GM12878 (cell line): Measurements from ENCODE around the gene SF3B2. TPM values are rescaled to one million over a fixed set of nuclear protein-coding genes. Genes with fewer than 3 reads are reported as not detected.

Experiments used
- ATAC-seq: fragments of 200-7000 bp; cut with Tn5 transposase; 3 replicates; pipeline ENCODE4 v1.9.1; 2020; ENCODE audit warnings: mild to moderate bottlenecking, moderate library complexity
- BruUV-seq: library from RNA; stranded (reverse); fragments of 400-500 nt; replicated peaks from 2 replicates; lab custom pipeline; 2021; lab: Mats Ljungman, UMichigan
- CTCF ChIA-PET: fragments of 300-600 bp; sonication (Branson Sonifier 250); formaldehyde crosslinking; extraction: SDS; loops from one replicate; lab custom pipeline; 2021; ENCODE audit warnings: inconsistent platforms; lab: Yijun Ruan, JAX
- POLR2A ChIA-PET: fragments of 350-600 bp; formaldehyde crosslinking; extraction: SDS; loops from one replicate; lab custom pipeline; 2021; ENCODE audit warnings: inconsistent platforms; lab: Charles Lee
- RAD21 ChIA-PET: fragments of 300-600 bp; sonication (Branson Sonifier 250); formaldehyde crosslinking; loops from one replicate; lab custom pipeline; 2023; ENCODE audit warnings: antibody characterized with exemption; ENCODE audit not compliant: unreplicated experiment; lab: Charles Lee
- SMC1A ChIA-PET: fragments of 300-600 bp; sonication (Branson Sonifier 250); formaldehyde crosslinking; loops from one replicate; lab custom pipeline; 2023; ENCODE audit not compliant: unreplicated experiment, uncharacterized antibody; lab: Charles Lee
- DNase-seq: peaks from one replicate; pipeline ENCODE4 v3.0.0-alpha.2; 2011; ENCODE audit warnings: low read depth, low spot score
- FAIRE-seq: peaks from 3 replicates; lab custom pipeline; 2011; peaks lifted over from hg19 to GRCh38; lab: Jason Lieb, UNC
- H2AFZ ChIP-seq: 2 replicates; pipeline ENCODE4 v1.6.0; 2011; ENCODE audit warnings: low read depth, low read length, control low read depth; ENCODE audit not compliant: control insufficient read depth
- H3K27ac ChIP-seq: 2 replicates; pipeline ENCODE4 v1.5.1; 2011; ENCODE audit warnings: control low read depth; ENCODE audit not compliant: control insufficient read depth, insufficient read depth
- H3K27me3 ChIP-seq, 2 experiments: replicated peaks in 1 of 2; 2 replicates each; pipeline versions ENCODE4 v1.6.0 to v1.6.1; 2011; ENCODE audit warnings: low read length in 1 of 2; ENCODE audit not compliant: control insufficient read depth in 2 of 2, insufficient read depth in 2 of 2
- H3K36me3 ChIP-seq, 2 experiments: 2 replicates each; pipeline ENCODE4 v1.5.1; 2011; ENCODE audit warnings: low read length in 1 of 2; ENCODE audit not compliant: control insufficient read depth in 2 of 2, insufficient read depth in 2 of 2
- H3K4me1 ChIP-seq: 2 replicates; pipeline ENCODE4 v1.6.1; 2011; ENCODE audit warnings: mild to moderate bottlenecking, low read length, moderate library complexity, mixed read lengths; ENCODE audit not compliant: control insufficient read depth, insufficient read depth
- H3K4me2 ChIP-seq: 2 replicates; pipeline ENCODE4 v1.6.0; 2011; ENCODE audit warnings: control low read depth; ENCODE audit not compliant: control insufficient read depth, insufficient read depth
- H3K4me3 ChIP-seq: fragments of 200-600 bp; sonication (generic); 2 replicates; pipeline ENCODE4 v1.5.1; 2016
- H3K79me2 ChIP-seq: 2 replicates; pipeline ENCODE4 v1.6.0; 2011; ENCODE audit warnings: low read length; ENCODE audit not compliant: control insufficient read depth, insufficient read depth
- H3K9ac ChIP-seq: 2 replicates; pipeline ENCODE4 v1.8.0; 2011; ENCODE audit warnings: low read length, control low read depth, mixed read lengths; ENCODE audit not compliant: control insufficient read depth, insufficient read depth
- H3K9me3 ChIP-seq: replicated peaks from 3 replicates; pipeline ENCODE4 v1.5.1; 2011; ENCODE audit warnings: mild to moderate bottlenecking, low read length; ENCODE audit not compliant: control insufficient read depth, insufficient read depth
- H4K20me1 ChIP-seq: 2 replicates; pipeline ENCODE4 v1.6.0; 2011; ENCODE audit not compliant: control insufficient read depth, insufficient read depth
- ATF2 ChIP-seq: IDR thresholded peaks from 2 replicates; pipeline ENCODE4 v1.6.1; 2012; ENCODE audit warnings: low read length, inconsistent platforms
- BRCA1 ChIP-seq: IDR thresholded peaks from 2 replicates; pipeline ENCODE4 v1.6.1; 2011; ENCODE audit warnings: low read depth, low read length, improper control_type of control experiment
- CBX3 ChIP-seq: fragments of 200-600 bp; sonication (generic); IDR thresholded peaks from 2 replicates; pipeline ENCODE4 v1.6.1; 2016; ENCODE audit warnings: low read depth, borderline replicate concordance
- HSF1 ChIP-seq: fragments of 150-350 bp; IDR thresholded peaks from 2 replicates; pipeline ENCODE4 v1.6.1; 2014; ENCODE audit warnings: mild to moderate bottlenecking, low read depth, low read length
- IRF3 ChIP-seq: fragments of 450-650 bp; IDR thresholded peaks from 2 replicates; pipeline ENCODE4 v1.6.1; 2014; ENCODE audit warnings: mild to moderate bottlenecking
- MEF2B ChIP-seq: fragments of 450-650 bp; IDR thresholded peaks from 2 replicates; pipeline ENCODE4 v1.6.1; 2018; ENCODE audit warnings: mild to moderate bottlenecking, moderate library complexity; ENCODE audit not compliant: partially characterized antibody, poor library complexity, severe bottlenecking
- MTA3 ChIP-seq: IDR thresholded peaks from 2 replicates; pipeline ENCODE4 v1.6.1; 2012; ENCODE audit warnings: low read length, inconsistent platforms, borderline replicate concordance
- NFIC ChIP-seq: IDR thresholded peaks from 2 replicates; pipeline ENCODE4 v1.6.1; 2012; ENCODE audit warnings: low read depth, mild to moderate bottlenecking, inconsistent platforms, low read length, moderate library complexity
- RCOR1 ChIP-seq: conservative IDR thresholded peaks from 2 replicates; pipeline ENCODE4 v1.6.1; 2012; ENCODE audit warnings: low read depth, low read length, improper control_type of control experiment
- TCF12 ChIP-seq: IDR thresholded peaks from 2 replicates; pipeline ENCODE4 v1.6.1; 2011; ENCODE audit warnings: low read depth, mild to moderate bottlenecking, low read length
- TCF3 ChIP-seq: IDR thresholded peaks from 2 replicates; pipeline ENCODE4 v1.6.1; 2012; ENCODE audit warnings: low read depth, mild to moderate bottlenecking, low read length, borderline replicate concordance; ENCODE audit not compliant: insufficient read depth
- WGBS: methylation state at CpG from one replicate; pipeline ENCODE4 v1.1.6; 2016; ENCODE audit warnings: low lambda C conversion rate; ENCODE audit not compliant: insufficient replicate concordance, insufficient coverage; ENCODE audit errors: missing lambda C conversion rate; 5-methylcytosine and 5-hydroxymethylcytosine counted together
- in situ Hi-C: fragments of 300-500 bp; cut with MboI; formaldehyde crosslinking; loops from 9 replicates; pipeline ENCODE4 v1.14.3; 2018; ENCODE audit warnings: mixed read lengths
- intact Hi-C: fragments of 100-400 bp; cut with micrococcal nuclease; formaldehyde crosslinking; loops from one replicate; pipeline ENCODE4 v1.14.2; 2022; ENCODE audit not compliant: unreplicated experiment
- polyA plus RNA-seq, 11 experiments: library from polyadenylated mRNA; depleted of rRNA in 4 of 11; unstranded in 6 of 11; stranded (reverse) in 5 of 11; fragments of >200 nt; fragmentation: Nextera tagmentation in 4 of 11; fragmentation: Illumina TruSeq in 1 of 11; extraction: Ambion mirVana in 4 of 11; extraction: Trizol in 1 of 11; gene quantifications; 1 replicate in 1 of 11; 2 replicates in 10 of 11; pipeline versions ENCODE4 v1.2.1 to v1.2.3, GENCODE V29; 2011 to 2016; ENCODE audit warnings: inconsistent platforms in 2 of 11, missing spikeins in 2 of 11, low read depth in 1 of 11
- total RNA-seq, 4 experiments: library from RNA; depleted of rRNA in 3 of 4; stranded (reverse); fragments of >200 nt in 3 of 4; fragmentation: Illumina TruSeq in 1 of 4; extraction: Trizol in 1 of 4; gene quantifications; 2 replicates each; pipeline versions ENCODE4 v1.2.1 to v1.2.3, GENCODE V29; 2013 to 2021
- TF ChIP-seq, protein P1 (sequence below): IDR thresholded peaks from 2 replicates; pipeline ENCODE4 v1.6.1; 2011; ENCODE audit warnings: borderline replicate concordance, low read depth, mild to moderate bottlenecking, moderate library complexity, low read length; ENCODE audit not compliant: insufficient read depth, poor library complexity, severe bottlenecking

SF3B2 gene
- total and polyA plus RNA-seq, 10 of the 15 experiments (the other 5 are each of a cell fraction or from before 2014, with no cell fraction given), result 56.3 to 245 (median 144) TPM

GRCh38 chr11:66037327-66037726 lies 14.8 kb upstream of the SF3B2 start:
- H3K9me3 ChIP-seq, result no peaks in the 10 kb centered on the region; the same call in 2 of the 3 replicates
- H3K27ac ChIP-seq, result no peak overlapping the region
- WGBS, result 74% methylated on average over 3 of the region's 3 CpGs
- no peak overlapping the region for H3K9ac ChIP-seq
- DNase-seq, result no peak
- no peaks in the 10 kb centered on the region for H3K79me2 ChIP-seq
- RAD21 ChIA-PET, result no interaction called here
- CTCF ChIA-PET, result interaction anchor here (1.2 to 3.1 kb wide), 3 partner anchors 8 to 30 kb away, joined by 3 to 25 read pairs (median 8); no protein-coding TSS in a partner anchor
- no peak overlapping the region for H3K4me3 ChIP-seq
- H3K4me2 ChIP-seq, result no peak overlapping the region
- in situ Hi-C loops, result no loop called here
- POLR2A ChIA-PET, result no interaction called here
- H3K4me1 ChIP-seq, result no peaks in the 10 kb centered on the region
- no TSS peak for BruUV-seq
- no peak for TF ChIP-seq CBX3
- no peak for TF ChIP-seq NFIC
- no peak for TF ChIP-seq MEF2B
- intact Hi-C loops, result no loop called here
- no peaks in the 10 kb centered on the region for H3K36me3 ChIP-seq
- FAIRE-seq, result no peak
- SMC1A ChIA-PET, result no interaction called here
- H4K20me1 ChIP-seq, result no peaks in the 10 kb centered on the region
- no peak for ATAC-seq
- no peak overlapping the region for H2AFZ ChIP-seq
- no peaks in the 10 kb centered on the region for H3K27me3 ChIP-seq

DNA sequence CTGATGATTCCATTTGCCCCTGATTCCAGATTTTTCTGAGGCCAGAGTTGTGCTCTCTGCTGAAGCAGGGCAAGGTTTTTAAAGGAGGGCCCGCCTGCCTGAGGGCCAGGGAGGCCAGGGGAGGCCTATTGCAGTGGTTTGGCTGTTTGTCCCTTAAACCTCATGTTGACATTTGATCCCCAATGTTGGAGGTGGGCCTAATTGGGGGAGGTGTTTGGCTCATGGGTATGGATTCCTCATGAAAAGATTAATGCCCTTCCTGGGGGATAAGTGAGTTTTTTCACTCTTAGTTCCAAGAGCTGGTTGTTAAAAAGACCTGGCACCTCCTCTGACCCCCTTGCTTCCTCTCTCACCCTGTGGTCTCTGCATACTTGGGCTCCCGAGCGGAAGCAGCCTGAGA lies 12.4 kb upstream of the SF3B2 start:
- FAIRE-seq, result no peak
- POLR2A ChIA-PET, result no interaction called here
- TF ChIP-seq MTA3 (no peak), TCF12 (no peak), IRF3 (no peak), BRCA1 (no peak), HSF1 (no peak), TCF3 (no peak), RCOR1 (no peak), ATF2 (no peak)
- TF ChIP-seq, protein P1, sequence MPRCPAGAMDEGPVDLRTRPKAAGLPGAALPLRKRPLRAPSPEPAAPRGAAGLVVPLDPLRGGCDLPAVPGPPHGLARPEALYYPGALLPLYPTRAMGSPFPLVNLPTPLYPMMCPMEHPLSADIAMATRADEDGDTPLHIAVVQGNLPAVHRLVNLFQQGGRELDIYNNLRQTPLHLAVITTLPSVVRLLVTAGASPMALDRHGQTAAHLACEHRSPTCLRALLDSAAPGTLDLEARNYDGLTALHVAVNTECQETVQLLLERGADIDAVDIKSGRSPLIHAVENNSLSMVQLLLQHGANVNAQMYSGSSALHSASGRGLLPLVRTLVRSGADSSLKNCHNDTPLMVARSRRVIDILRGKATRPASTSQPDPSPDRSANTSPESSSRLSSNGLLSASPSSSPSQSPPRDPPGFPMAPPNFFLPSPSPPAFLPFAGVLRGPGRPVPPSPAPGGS, result no peak

More for the DNA sequence above, 12.4 kb upstream of the SF3B2 start:
- intact Hi-C loops, result no loop called here
- no peak overlapping the region for H3K4me3 ChIP-seq
- no peaks in the 10 kb centered on the region; the same call in 1 of the 2 replicates for H3K4me1 ChIP-seq
- no TSS peak for BruUV-seq
- H3K9me3 ChIP-seq, result no peaks in the 10 kb centered on the region; the same call in 2 of the 3 replicates
- no peaks in the 10 kb centered on the region for H3K36me3 ChIP-seq
- ChIA-PET SMC1A (no interaction called here), CTCF (no interaction called here), RAD21 (interaction anchor here (0.6 kb wide), 1 partner anchor 620 kb away, joined by 4 read pairs; no protein-coding TSS in a partner anchor)
- WGBS, result 49% methylated on average over 3 of the region's 3 CpGs
- no peak for ATAC-seq
- no peaks in the 10 kb centered on the region for H3K79me2 ChIP-seq
- in situ Hi-C loops, result no loop called here
- no peak for DNase-seq
- no peak overlapping the region for H3K9ac ChIP-seq
- no peak overlapping the region for H3K4me2 ChIP-seq
- H3K27me3 ChIP-seq, result no peaks in the 10 kb centered on the region
- H2AFZ ChIP-seq, result no peak overlapping the region
- H3K27ac ChIP-seq, result no peak overlapping the region
- no peaks in the 10 kb centered on the region for H4K20me1 ChIP-seq
